IMR-90 (cell line): Measurements from ENCODE around the gene MIEF2. TPM values are rescaled to one million over a fixed set of nuclear protein-coding genes. Genes with fewer than 3 reads are reported as not detected.

Source experiments
- ATAC-seq: fragments of 200-7000 bp; cut with Tn5 transposase; 2 replicates; pipeline ENCODE4 v1.9.1; 2020; ENCODE audit warnings: low read depth, mild to moderate bottlenecking, moderate library complexity
- BruUV-seq: library from RNA; stranded (reverse); fragments of 400-500 nt; replicated peaks from 2 replicates; lab custom pipeline; 2021; lab: Mats Ljungman, UMichigan
- CTCF ChIA-PET: fragments of 300-600 bp; formaldehyde crosslinking; extraction: SDS; loops from one replicate; lab custom pipeline; 2021; ENCODE audit warnings: antibody characterized with exemption; lab: Yijun Ruan, JAX
- POLR2A ChIA-PET: fragments of 300-600 bp; sonication (Branson Sonifier 250); formaldehyde crosslinking; loops from one replicate; lab custom pipeline; 2022; ENCODE audit warnings: antibody characterized with exemption; ENCODE audit not compliant: unreplicated experiment; lab: Charles Lee
- DNase-seq: peaks from one replicate; pipeline ENCODE4 v3.0.0; 2013
- H2AFZ ChIP-seq: replicated peaks from 2 replicates; pipeline ENCODE3; 2013; ENCODE audit warnings: low read length, mild to moderate bottlenecking; ENCODE audit not compliant: poor library complexity
- H2AK5ac ChIP-seq: 2 replicates; pipeline ENCODE4 v1.6.1; 2013; ENCODE audit warnings: low read depth, low read length, inconsistent platforms
- H2AK9ac ChIP-seq: replicated peaks from 2 replicates; pipeline ENCODE3; 2013; ENCODE audit warnings: mild to moderate bottlenecking, low read depth, low read length, moderate library complexity; ENCODE audit not compliant: poor library complexity
- H2BK120ac ChIP-seq: 2 replicates; pipeline ENCODE4 v1.6.1; 2013; ENCODE audit warnings: low read depth, low read length, inconsistent platforms
- H2BK15ac ChIP-seq: 3 replicates; pipeline ENCODE4 v1.6.1; 2013; ENCODE audit warnings: low read depth, low read length, inconsistent platforms
- H2BK20ac ChIP-seq: 2 replicates; pipeline ENCODE4 v1.6.1; 2013; ENCODE audit warnings: low read depth, mild to moderate bottlenecking, inconsistent platforms, low read length, moderate library complexity
- H2BK5ac ChIP-seq: 2 replicates; pipeline ENCODE4 v1.6.1; 2013; ENCODE audit warnings: mild to moderate bottlenecking, low read depth, low read length, inconsistent platforms; ENCODE audit not compliant: poor library complexity, severe bottlenecking
- H3K14ac ChIP-seq: replicated peaks from 2 replicates; pipeline ENCODE4 v1.6.1; 2013; ENCODE audit warnings: low read depth, low read length, inconsistent platforms
- H3K18ac ChIP-seq: 2 replicates; pipeline ENCODE4 v1.6.1; 2013; ENCODE audit warnings: low read depth, low read length, control low read depth
- H3K23ac ChIP-seq: 2 replicates; pipeline ENCODE4 v1.6.1; 2013; ENCODE audit warnings: low read depth, low read length, inconsistent platforms
- H3K27ac ChIP-seq: 2 replicates; pipeline ENCODE4 v1.5.1; 2013; ENCODE audit warnings: mild to moderate bottlenecking, control low read depth, low read length; ENCODE audit not compliant: insufficient read depth
- H3K27me3 ChIP-seq: 2 replicates; pipeline ENCODE4 v1.6.1; 2013; ENCODE audit warnings: low read length; ENCODE audit not compliant: control insufficient read depth, insufficient read depth
- H3K36me3 ChIP-seq: 2 replicates; pipeline ENCODE4 v1.6.1; 2013; ENCODE audit warnings: low read length, mixed read lengths; ENCODE audit not compliant: control insufficient read depth, insufficient read depth
- H3K4ac ChIP-seq: 2 replicates; pipeline ENCODE4 v1.6.1; 2013; ENCODE audit warnings: low read depth, low read length, inconsistent platforms
- H3K4me1 ChIP-seq: 2 replicates; pipeline ENCODE4 v1.6.1; 2013; ENCODE audit warnings: low read length, mixed read lengths; ENCODE audit not compliant: control insufficient read depth, insufficient read depth
- H3K4me2 ChIP-seq: 2 replicates; pipeline ENCODE4 v1.6.1; 2013; ENCODE audit warnings: low read depth, mild to moderate bottlenecking, control low read depth, low read length, moderate library complexity
- H3K4me3 ChIP-seq: 2 replicates; pipeline ENCODE4 v1.5.1; 2013; ENCODE audit warnings: low read depth, mild to moderate bottlenecking, control low read depth, low read length, moderate library complexity; ENCODE audit not compliant: insufficient read depth
- H3K56ac ChIP-seq: 2 replicates; pipeline ENCODE4 v1.6.1; 2013; ENCODE audit warnings: low read length, inconsistent platforms; ENCODE audit not compliant: insufficient read depth; ENCODE audit errors: extremely low read depth
- H3K79me1 ChIP-seq, 2 experiments: 2 replicates each; pipeline ENCODE4 v1.6.1; 2013; ENCODE audit warnings: low read length in 2 of 2, inconsistent platforms in 1 of 2, low read depth in 1 of 2
- H3K9ac ChIP-seq: 2 replicates; pipeline ENCODE4 v1.6.1; 2013; ENCODE audit warnings: low read depth, low read length, control low read depth
- H3K9me1 ChIP-seq: 2 replicates; pipeline ENCODE4 v1.6.1; 2013; ENCODE audit warnings: low read length, inconsistent platforms; ENCODE audit not compliant: insufficient read depth
- H3K9me3 ChIP-seq: 2 replicates; pipeline ENCODE4 v1.6.1; 2013; ENCODE audit warnings: low read length; ENCODE audit not compliant: control insufficient read depth, insufficient read depth
- H4K20me1 ChIP-seq: 2 replicates; pipeline ENCODE4 v1.6.1; 2013; ENCODE audit warnings: low read length, inconsistent platforms; ENCODE audit not compliant: insufficient read depth
- H4K5ac ChIP-seq: 2 replicates; pipeline ENCODE4 v1.6.1; 2013; ENCODE audit warnings: mild to moderate bottlenecking, low read depth, low read length, control low read depth
- H4K8ac ChIP-seq, 2 experiments: 2 replicates each; pipeline ENCODE4 v1.6.1; 2013; ENCODE audit warnings: low read depth in 2 of 2, low read length in 2 of 2, control low read depth in 1 of 2, inconsistent platforms in 1 of 2
- H4K91ac ChIP-seq: 2 replicates; pipeline ENCODE4 v1.6.1; 2013; ENCODE audit warnings: low read depth, low read length, inconsistent platforms; ENCODE audit not compliant: insufficient read depth
- BHLHE40 ChIP-seq: fragments of 150-350 bp; IDR thresholded peaks from 2 replicates; pipeline ENCODE4 v1.6.1; 2016; ENCODE audit warnings: mild to moderate bottlenecking, low read depth, low read length
- CEBPB ChIP-seq: IDR thresholded peaks from 2 replicates; pipeline ENCODE4 v1.6.1; 2012; ENCODE audit warnings: low read depth, low read length, improper control_type of control experiment
- CHD1 ChIP-seq: IDR thresholded peaks from 2 replicates; pipeline ENCODE4 v1.6.1; 2012; ENCODE audit warnings: low read depth, low read length, improper control_type of control experiment
- FOS ChIP-seq: fragments of 150-350 bp; IDR thresholded peaks from 2 replicates; pipeline ENCODE4 v1.6.1; 2016; ENCODE audit warnings: low read depth, low read length
- MAFK ChIP-seq: IDR thresholded peaks from 2 replicates; pipeline ENCODE4 v1.6.1; 2012; ENCODE audit warnings: low read depth, low read length, improper control_type of control experiment
- MAZ ChIP-seq: IDR thresholded peaks from 2 replicates; pipeline ENCODE4 v1.6.1; 2012; ENCODE audit warnings: low read depth, mild to moderate bottlenecking, low read length, improper control_type of control experiment, moderate library complexity, borderline replicate concordance
- MXI1 ChIP-seq: IDR thresholded peaks from 2 replicates; pipeline ENCODE4 v1.6.1; 2012; ENCODE audit warnings: low read depth, mild to moderate bottlenecking, low read length, moderate library complexity, borderline replicate concordance
- NFE2L2 ChIP-seq: fragments of 150-350 bp; IDR thresholded peaks from 2 replicates; pipeline ENCODE4 v1.6.1; 2016; ENCODE audit warnings: low read depth, mild to moderate bottlenecking, low read length
- POLR2A ChIP-seq: IDR thresholded peaks from 2 replicates; pipeline ENCODE4 v1.6.1; 2012; ENCODE audit warnings: mild to moderate bottlenecking, low read depth, low read length
- RAD21 ChIP-seq: IDR thresholded peaks from 2 replicates; pipeline ENCODE4 v1.6.1; 2012; ENCODE audit warnings: low read length, improper control_type of control experiment
- RCOR1 ChIP-seq: IDR thresholded peaks from 2 replicates; pipeline ENCODE4 v1.6.1; 2012; ENCODE audit warnings: mild to moderate bottlenecking, low read length, improper control_type of control experiment; ENCODE audit not compliant: insufficient replicate concordance
- RFX5 ChIP-seq: IDR thresholded peaks from 2 replicates; pipeline ENCODE4 v1.8.0; 2012; ENCODE audit warnings: low read depth, mild to moderate bottlenecking, low read length, moderate library complexity
- SMC3 ChIP-seq: fragments of 150-350 bp; IDR thresholded peaks from 2 replicates; pipeline ENCODE4 v1.6.1; 2016; ENCODE audit warnings: low read depth, mild to moderate bottlenecking, antibody characterized with exemption, low read length, moderate library complexity
- WGBS, 2 experiments: methylation state at CpG; one replicate each; pipeline versions ENCODE4 v1.1.5 to v1.1.7; 2013; ENCODE audit warnings: missing lambda C conversion rate in 2 of 2; ENCODE audit not compliant: insufficient read length in 1 of 2; ENCODE audit errors: extremely low coverage in 2 of 2; 5-methylcytosine and 5-hydroxymethylcytosine counted together
- dilution Hi-C: fragments of 300-500 bp; cut with HindIII; formaldehyde crosslinking; loops from one replicate; pipeline ENCODE4 v1.14.3; 2018; ENCODE audit warnings: low sequenced_read_pairs; ENCODE audit not compliant: unreplicated experiment
- in situ Hi-C: fragments of 300-500 bp; cut with MboI; formaldehyde crosslinking; loops from 3 replicates; pipeline ENCODE4 v1.14.3; 2019; ENCODE audit warnings: low sequenced_read_pairs, inconsistent platforms, mixed read lengths
- intact Hi-C: fragments of 100-400 bp; cut with micrococcal nuclease; formaldehyde crosslinking; loops from 2 replicates; pipeline ENCODE4 v1.10.0; 2022
- polyA plus RNA-seq, 3 experiments: library from polyadenylated mRNA; depleted of rRNA; stranded (reverse); fragments of >200 nt; gene quantifications; 2 replicates each; pipeline ENCODE4 v1.2.3, GENCODE V29; 2012; ENCODE audit warnings: low replicate concordance in 1 of 3
- total RNA-seq: library from RNA; depleted of rRNA; stranded (reverse); fragments of >200 nt; gene quantifications from 2 replicates; pipeline ENCODE4 v1.2.3, GENCODE V29; 2012
- TF ChIP-seq, protein P1 (sequence below): conservative IDR thresholded peaks from 2 replicates; pipeline ENCODE4 v1.5.1; 2012; ENCODE audit warnings: mild to moderate bottlenecking, low read depth, low read length, improper control_type of control experiment
- TF ChIP-seq, protein P2 (sequence below): fragments of 150-350 bp; IDR thresholded peaks from 2 replicates; pipeline ENCODE4 v1.6.1; 2016; ENCODE audit warnings: low read depth, mild to moderate bottlenecking, low read length, moderate library complexity, borderline replicate concordance
- TF ChIP-seq, protein P3 (sequence below): fragments of 150-350 bp; IDR thresholded peaks from 2 replicates; pipeline ENCODE4 v1.6.1; 2017; ENCODE audit warnings: mild to moderate bottlenecking, antibody characterized with exemption, low read length, low read depth

MIEF2 gene
- total and polyA plus RNA-seq, 2 of the 4 experiments (the other 2 are of a cell fraction) = 9.1 to 26.6 TPM

DNA sequence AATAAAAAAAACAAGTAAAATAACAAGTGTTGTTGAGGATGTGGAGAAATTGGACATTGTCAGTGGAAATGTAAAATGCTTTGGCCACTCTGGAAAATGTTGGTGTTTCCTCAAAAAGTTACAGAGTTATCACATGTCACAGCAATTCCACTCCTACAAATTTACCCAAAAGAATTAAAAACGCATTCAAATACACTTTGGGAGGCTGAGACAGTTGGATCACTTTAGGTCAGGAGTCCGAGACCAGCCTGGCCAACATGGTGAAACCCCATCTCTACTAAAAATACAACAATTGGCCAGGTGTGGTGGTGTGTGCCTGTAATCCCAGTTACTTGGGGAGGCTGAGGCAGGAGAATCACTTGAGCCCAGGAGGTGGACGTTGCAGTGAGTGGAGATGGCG, 48.7 kb downstream of the MIEF2 start:
- ATAC-seq (no peak), DNase-seq (no peak)
- H3K27ac ChIP-seq = no peak overlapping the region
- H2AK9ac ChIP-seq = no peak overlapping the region
- no peak overlapping the region for H2BK5ac ChIP-seq
- no peak overlapping the region for H2BK20ac ChIP-seq
- no peak overlapping the region for H3K18ac ChIP-seq
- no peak overlapping the region for H3K56ac ChIP-seq
- H3K23ac ChIP-seq = no peak overlapping the region
- H3K4me3 ChIP-seq = no peak overlapping the region
- dilution Hi-C loops (no loop called here), intact Hi-C loops (no loop called here), in situ Hi-C loops (no loop called here)
- H2AK5ac ChIP-seq = no peak overlapping the region
- no peak overlapping the region for H3K14ac ChIP-seq
- H4K91ac ChIP-seq = no peak overlapping the region
- no peaks in the 10 kb centered on the region for H3K27me3 ChIP-seq
- TF ChIP-seq, protein P1, sequence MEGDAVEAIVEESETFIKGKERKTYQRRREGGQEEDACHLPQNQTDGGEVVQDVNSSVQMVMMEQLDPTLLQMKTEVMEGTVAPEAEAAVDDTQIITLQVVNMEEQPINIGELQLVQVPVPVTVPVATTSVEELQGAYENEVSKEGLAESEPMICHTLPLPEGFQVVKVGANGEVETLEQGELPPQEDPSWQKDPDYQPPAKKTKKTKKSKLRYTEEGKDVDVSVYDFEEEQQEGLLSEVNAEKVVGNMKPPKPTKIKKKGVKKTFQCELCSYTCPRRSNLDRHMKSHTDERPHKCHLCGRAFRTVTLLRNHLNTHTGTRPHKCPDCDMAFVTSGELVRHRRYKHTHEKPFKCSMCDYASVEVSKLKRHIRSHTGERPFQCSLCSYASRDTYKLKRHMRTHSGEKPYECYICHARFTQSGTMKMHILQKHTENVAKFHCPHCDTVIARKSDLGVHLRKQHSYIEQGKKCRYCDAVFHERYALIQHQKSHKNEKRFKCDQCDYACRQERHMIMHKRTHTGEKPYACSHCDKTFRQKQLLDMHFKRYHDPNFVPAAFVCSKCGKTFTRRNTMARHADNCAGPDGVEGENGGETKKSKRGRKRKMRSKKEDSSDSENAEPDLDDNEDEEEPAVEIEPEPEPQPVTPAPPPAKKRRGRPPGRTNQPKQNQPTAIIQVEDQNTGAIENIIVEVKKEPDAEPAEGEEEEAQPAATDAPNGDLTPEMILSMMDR = no peak
- TF ChIP-seq SMC3 (no peak), CHD1 (no peak), CEBPB (no peak), FOS (no peak), RFX5 (no peak), BHLHE40 (no peak), POLR2A (no peak), MXI1 (no peak), RAD21 (no peak), MAFK (no peak), MAZ (no peak), RCOR1 (no peak), NFE2L2 (no peak)
- TF ChIP-seq, protein P2, sequence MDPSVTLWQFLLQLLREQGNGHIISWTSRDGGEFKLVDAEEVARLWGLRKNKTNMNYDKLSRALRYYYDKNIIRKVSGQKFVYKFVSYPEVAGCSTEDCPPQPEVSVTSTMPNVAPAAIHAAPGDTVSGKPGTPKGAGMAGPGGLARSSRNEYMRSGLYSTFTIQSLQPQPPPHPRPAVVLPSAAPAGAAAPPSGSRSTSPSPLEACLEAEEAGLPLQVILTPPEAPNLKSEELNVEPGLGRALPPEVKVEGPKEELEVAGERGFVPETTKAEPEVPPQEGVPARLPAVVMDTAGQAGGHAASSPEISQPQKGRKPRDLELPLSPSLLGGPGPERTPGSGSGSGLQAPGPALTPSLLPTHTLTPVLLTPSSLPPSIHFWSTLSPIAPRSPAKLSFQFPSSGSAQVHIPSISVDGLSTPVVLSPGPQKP = no peak
- TF ChIP-seq, protein P3, sequence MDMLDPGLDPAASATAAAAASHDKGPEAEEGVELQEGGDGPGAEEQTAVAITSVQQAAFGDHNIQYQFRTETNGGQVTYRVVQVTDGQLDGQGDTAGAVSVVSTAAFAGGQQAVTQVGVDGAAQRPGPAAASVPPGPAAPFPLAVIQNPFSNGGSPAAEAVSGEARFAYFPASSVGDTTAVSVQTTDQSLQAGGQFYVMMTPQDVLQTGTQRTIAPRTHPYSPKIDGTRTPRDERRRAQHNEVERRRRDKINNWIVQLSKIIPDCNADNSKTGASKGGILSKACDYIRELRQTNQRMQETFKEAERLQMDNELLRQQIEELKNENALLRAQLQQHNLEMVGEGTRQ = no peak
- peaks cover 23 to 50% of the 10 kb centered on the region in 2 experiments for H3K79me1 ChIP-seq
- ChIA-PET CTCF (no interaction called here), POLR2A (no interaction called here)
- no peaks in the 10 kb centered on the region for H3K9me3 ChIP-seq
- H2BK120ac ChIP-seq = no peak overlapping the region
- H3K4me1 ChIP-seq = no peaks in the 10 kb centered on the region; the same call in none of the 2 replicates
- no peak overlapping the region for H3K4ac ChIP-seq
- no peak overlapping the region for H3K4me2 ChIP-seq
- H4K5ac ChIP-seq = no peak overlapping the region
- H2BK15ac ChIP-seq = no peak overlapping the region
- no TSS peak for BruUV-seq
- H3K9ac ChIP-seq = no peak overlapping the region
- no CpG with 5 or more reads among the region's 4 CpGs for WGBS, 2 experiments
- H3K9me1 ChIP-seq = peaks cover 5% of the 10 kb centered on the region
- peaks cover 19% of the 10 kb centered on the region for H4K20me1 ChIP-seq
- peaks cover 36% of the 10 kb centered on the region for H3K36me3 ChIP-seq
- H2AFZ ChIP-seq = no peak overlapping the region
- H4K8ac ChIP-seq = no peak overlapping the region
